ENCODE measurements around the gene P3H4. TPM values are rescaled to one million over a fixed set of nuclear protein-coding genes. Genes with fewer than 3 reads are reported as not detected.

P3H4 gene
- total and polyA plus RNA-seq, 2 donors (not counting 3 experiments of a cell fraction or from before 2014, with no cell fraction given): 39.2 to 58.3 TPM

- intact Hi-C loops (cut with micrococcal nuclease) (no loop called here), dilution Hi-C loops (cut with MboI; ENCODE audit: extremely low pct_ligation_motif_present, low sequenced_read_pairs) (no loop called here)
- FAIRE-seq (no peak), DNase-seq (ENCODE audit: low read depth, low spot score) (no peak)
- ChIA-PET POLR2A (interaction anchor here (0.6 to 2.0 kb wide), 2 partner anchors 8 to 13 kb away, joined by 8 to 9 read pairs; partner anchors contain the start of gene JUP), CTCF (interaction anchor here (3.5 to 9.8 kb wide), 4 partner anchors 13 to 62 kb away, joined by 23 to 98 read pairs (median 58); partner anchors contain the start of gene JUP)
- TF ChIP-seq JUN (IDR thresholded peaks at IDR 0.05; ENCODE audit: borderline replicate concordance, insufficient read depth, insufficient read length, low read depth) (no peak), CTCF (IDR thresholded peaks at IDR 0.05; ENCODE audit: extremely low read depth in 1 of 2, insufficient read depth in 1 of 2, low read depth in 1 of 2, low read length in 2 of 2) (no peak), EZH2 (IDR thresholded peaks at IDR 0.05; ENCODE audit: borderline replicate concordance, low read depth, low read length, severe bottlenecking) (no peak), GATA2 (IDR thresholded peaks at IDR 0.05; ENCODE audit: insufficient read depth, insufficient read length, low read depth, low read length) (no peak), FOS (IDR thresholded peaks at IDR 0.05; ENCODE audit: borderline replicate concordance, insufficient read depth, low read length) (no peak), MYC (IDR thresholded peaks at IDR 0.05; ENCODE audit: low read depth, low read length) (no peak), POLR2AphosphoS5 (IDR thresholded peaks at IDR 0.05; ENCODE audit: insufficient read depth, low read depth, low read length) (no peak), POLR2A (IDR thresholded peaks at IDR 0.05; ENCODE audit: low read depth, low read length) (no peak)
- TF ChIP-seq, protein P1, sequence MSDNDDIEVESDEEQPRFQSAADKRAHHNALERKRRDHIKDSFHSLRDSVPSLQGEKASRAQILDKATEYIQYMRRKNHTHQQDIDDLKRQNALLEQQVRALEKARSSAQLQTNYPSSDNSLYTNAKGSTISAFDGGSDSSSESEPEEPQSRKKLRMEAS (IDR thresholded peaks at IDR 0.05; ENCODE audit: insufficient read depth, insufficient read length): no peak
- no peaks in the 10 kb centered on the region for H3K36me3 ChIP-seq (ENCODE audit: control insufficient read depth in 2 of 2, extremely low read depth in 1 of 2, insufficient read depth in 2 of 2, low read length in 2 of 2)
- H3K9me3 ChIP-seq (replicated peaks; ENCODE audit: control insufficient read depth, insufficient read depth, low read length): no peaks in the 10 kb centered on the region
- no peak overlapping the region for H3K9ac ChIP-seq (replicated peaks; ENCODE audit: extremely low read depth, insufficient read depth, low read length)
- H3K27ac ChIP-seq (ENCODE audit: insufficient read depth, low read depth, low read length): no peak overlapping the region
- no peaks in the 10 kb centered on the region for H3K9me1 ChIP-seq (replicated peaks; ENCODE audit: control insufficient read depth, extremely low read depth, insufficient read depth, low read length)
- peaks cover 8% of the 10 kb centered on the region for H3K4me1 ChIP-seq (ENCODE audit: control insufficient read depth, extremely low read depth, insufficient read depth, low read length)
- H3K27me3 ChIP-seq (ENCODE audit: control insufficient read depth in 2 of 2, insufficient read depth in 2 of 2, low read length in 2 of 2): no peaks in the 10 kb centered on the region
- no peaks in the 10 kb centered on the region for H4K20me1 ChIP-seq (replicated peaks; ENCODE audit: control insufficient read depth, extremely low read depth, insufficient read depth, low read length)
- no peak overlapping the region for H3K4me3 ChIP-seq (replicated peaks in 1 of 3; ENCODE audit: insufficient read depth in 1 of 3, low read depth in 1 of 3, low read length in 3 of 3)
- BruUV-seq (replicated peaks): no TSS peak
- no peaks in the 10 kb centered on the region for H3K79me2 ChIP-seq (ENCODE audit: control insufficient read depth, insufficient read depth, low read length)
- no peak overlapping the region for H2AFZ ChIP-seq (ENCODE audit: low read depth, low read length)
- H3K4me2 ChIP-seq (ENCODE audit: insufficient read depth, low read length): no peak overlapping the region
These were observed 12.4 kb downstream of the P3H4 start for GRCh38 chr17:41799366-41799765.

Measured in endothelial cell of umbilical vein (primary cell).